Activated naive CD4-positive, alpha-beta T cell treated with anti-CD3 and anti-CD28 coated beads for 36 hours (primary cell): ENCODE data around the gene TXNRD3. TPM values are rescaled to one million over a fixed set of nuclear protein-coding genes. Genes with fewer than 3 reads are reported as not detected.

Experiments used
- CTCF ChIA-PET: fragments of 350-600 bp; sonication (Branson Sonifier 250); formaldehyde crosslinking; loops from one replicate; lab custom pipeline; 2021; ENCODE audit warnings: antibody characterized with exemption; lab: Charles Lee
- DNase-seq: peaks from one replicate; pipeline ENCODE4 v3.0.0-alpha.2; 2020
- H3K27ac Mint-ChIP-seq: one replicate; pipeline ENCODE4 v1.8.0; 2021; ENCODE audit warnings: mild to moderate bottlenecking, mixed read lengths
- H3K27me3 Mint-ChIP-seq: one replicate; pipeline ENCODE4 v1.8.0; 2021; ENCODE audit warnings: low read depth, mixed read lengths
- H3K36me3 Mint-ChIP-seq: one replicate; pipeline ENCODE4 v1.8.0; 2021; ENCODE audit warnings: low read depth, mixed read lengths
- H3K4me1 Mint-ChIP-seq: one replicate; pipeline ENCODE4 v1.8.0; 2021; ENCODE audit warnings: low read depth, mixed read lengths
- H3K4me3 Mint-ChIP-seq: one replicate; pipeline ENCODE4 v1.8.0; 2021; ENCODE audit warnings: mild to moderate bottlenecking, moderate library complexity, mixed read lengths
- H3K9me3 Mint-ChIP-seq: one replicate; pipeline ENCODE4 v1.8.0; 2021; ENCODE audit warnings: mixed read lengths
- intact Hi-C: fragments of 100-400 bp; cut with micrococcal nuclease; formaldehyde crosslinking; loops from one replicate; pipeline ENCODE4 v1.15.1; 2023
- total RNA-seq, 2 experiments: library from RNA; stranded (reverse); gene quantifications; one replicate each; pipeline ENCODE4 v1.2.3, GENCODE V29; 2021

Gene TXNRD3
- total RNA-seq, 2 experiments from 2014 or later, result 3.1 to 4.6 TPM

GRCh38 chr3:126682009-126682408 is 27.1 kb upstream of the TXNRD3 start:
- intact Hi-C loops, result no loop called here
- CTCF ChIA-PET, result no interaction called here
- peaks cover 3% of the 10 kb centered on the region for H3K4me1 Mint-ChIP-seq
- H3K36me3 Mint-ChIP-seq, result no peaks in the 10 kb centered on the region
- peaks cover 5% of the 10 kb centered on the region for H3K27me3 Mint-ChIP-seq
- DNase-seq, result no peak
- H3K9me3 Mint-ChIP-seq, result no peaks in the 10 kb centered on the region
- no peak overlapping the region for H3K4me3 Mint-ChIP-seq
- H3K27ac Mint-ChIP-seq, result no peak overlapping the region

GRCh38 chr3:126680667-126681055 is 25.7 kb upstream of the TXNRD3 start:
- no peaks in the 10 kb centered on the region for H3K36me3 Mint-ChIP-seq
- H3K27ac Mint-ChIP-seq, result no peak overlapping the region
- peaks cover 5% of the 10 kb centered on the region for H3K27me3 Mint-ChIP-seq

GRCh38 chr3:126679831-126680666 is 25.1 kb upstream of the TXNRD3 start:
- Mint-ChIP-seq H3K27ac (no peak overlapping the region), H3K4me1 (peaks cover 3% of the 10 kb centered on the region), H3K27me3 (peaks cover 5% of the 10 kb centered on the region), H3K36me3 (no peaks in the 10 kb centered on the region), H3K4me3 (no peak overlapping the region), H3K9me3 (no peaks in the 10 kb centered on the region)
- DNase-seq, result no peak
- intact Hi-C loops, result loop anchor here (1.0 kb wide), 3 partner anchors 302 to 867 kb away; no protein-coding TSS in a partner anchor
- CTCF ChIA-PET, result interaction anchor here (0.5 to 2.5 kb wide), 19 partner anchors 12 to 1083 kb away, joined by 3 to 18 read pairs (median 4); partner anchors contain the start of gene PLXNA1

More at GRCh38 chr3:126680667-126681055, 25.7 kb upstream of the TXNRD3 start:
- DNase-seq, result no peak
- Mint-ChIP-seq H3K4me1 (peaks cover 3% of the 10 kb centered on the region), H3K4me3 (no peak overlapping the region), H3K9me3 (no peaks in the 10 kb centered on the region)
- CTCF ChIA-PET, result interaction anchor here (0.8 to 2.5 kb wide), 7 partner anchors 12 to 840 kb away, joined by 3 to 8 read pairs (median 4); no protein-coding TSS in a partner anchor
- intact Hi-C loops, result no loop called here

GRCh38 chr3:126679318-126679751 is 24.4 kb upstream of the TXNRD3 start:
- intact Hi-C loops, result loop anchor here (1.0 kb wide), 3 partner anchors 303 to 868 kb away; no protein-coding TSS in a partner anchor
- no peaks in the 10 kb centered on the region for H3K36me3 Mint-ChIP-seq
- H3K4me1 Mint-ChIP-seq, result peaks cover 3% of the 10 kb centered on the region
- no peaks in the 10 kb centered on the region for H3K9me3 Mint-ChIP-seq
- H3K27me3 Mint-ChIP-seq, result peaks cover 5% of the 10 kb centered on the region
- peak overlapping the region; percentile 5 for H3K4me3 Mint-ChIP-seq
- peak; percentile 86 for DNase-seq
- CTCF ChIA-PET, result interaction anchor here (0.5 to 2.5 kb wide), 19 partner anchors 12 to 1082 kb away, joined by 3 to 18 read pairs (median 4); partner anchors contain the start of gene PLXNA1
- no peak overlapping the region for H3K27ac Mint-ChIP-seq

- Mint-ChIP-seq H3K4me1 (peaks cover 3% of the 10 kb centered on the region), H3K27ac (no peak overlapping the region), H3K36me3 (no peaks in the 10 kb centered on the region), H3K27me3 (peaks cover 5% of the 10 kb centered on the region), H3K9me3 (peaks cover 1% of the 10 kb centered on the region), H3K4me3 (peak overlapping the region; percentile 5)
- no peak for DNase-seq
- intact Hi-C loops, result loop anchor here (1.0 kb wide), 3 partner anchors 303 to 868 kb away; no protein-coding TSS in a partner anchor
- CTCF ChIA-PET, result interaction anchor here (1.0 to 2.5 kb wide), 14 partner anchors 12 to 869 kb away, joined by 3 to 18 read pairs (median 4); partner anchors contain the start of genes CHCHD6 and PLXNA1
Observed at GRCh38 chr3:126678693-126679317, 23.9 kb upstream of the TXNRD3 start.

- intact Hi-C loops, result no loop called here
- H3K27ac Mint-ChIP-seq, result no peak overlapping the region
- no peak for DNase-seq
- H3K4me1 Mint-ChIP-seq, result peaks cover 3% of the 10 kb centered on the region
- H3K9me3 Mint-ChIP-seq, result peaks cover 3% of the 10 kb centered on the region
- CTCF ChIA-PET, result interaction anchor here (0.7 to 2.5 kb wide), 8 partner anchors 17 to 870 kb away, joined by 3 to 18 read pairs (median 4); partner anchors contain the start of genes CHCHD6 and PLXNA1
- no peaks in the 10 kb centered on the region for H3K36me3 Mint-ChIP-seq
- H3K4me3 Mint-ChIP-seq, result no peak overlapping the region
- peaks cover 5% of the 10 kb centered on the region for H3K27me3 Mint-ChIP-seq
Observed at GRCh38 chr3:126677862-126678503, 23.1 kb upstream of the TXNRD3 start.

GRCh38 chr3:126676919-126677705 is 22.2 kb upstream of the TXNRD3 start:
- H3K27me3 Mint-ChIP-seq, result peaks cover 5% of the 10 kb centered on the region
- DNase-seq, result no peak
- no peaks in the 10 kb centered on the region for H3K36me3 Mint-ChIP-seq
- CTCF ChIA-PET, result interaction anchor here (1.2 to 1.6 kb wide), 2 partner anchors 779 to 870 kb away, joined by 3 to 8 read pairs; no protein-coding TSS in a partner anchor
- intact Hi-C loops, result no loop called here
- peaks cover 3% of the 10 kb centered on the region for H3K4me1 Mint-ChIP-seq
- H3K4me3 Mint-ChIP-seq, result no peak overlapping the region
- no peak overlapping the region for H3K27ac Mint-ChIP-seq
- H3K9me3 Mint-ChIP-seq, result peaks cover 3% of the 10 kb centered on the region

GRCh38 chr3:126672741-126673140 is 17.8 kb upstream of the TXNRD3 start:
- Mint-ChIP-seq H3K9me3 (peaks cover 12% of the 10 kb centered on the region), H3K27me3 (no peaks in the 10 kb centered on the region), H3K4me1 (peaks cover 6% of the 10 kb centered on the region), H3K4me3 (no peak overlapping the region), H3K27ac (no peak overlapping the region), H3K36me3 (no peaks in the 10 kb centered on the region)
- DNase-seq, result no peak
- intact Hi-C loops, result no loop called here
- CTCF ChIA-PET, result interaction anchor here (1.3 kb wide), 1 partner anchor 876 kb away, joined by 3 read pairs; no protein-coding TSS in a partner anchor

GRCh38 chr3:126672340-126672739 is 17.4 kb upstream of the TXNRD3 start:
- Mint-ChIP-seq H3K9me3 (peaks cover 12% of the 10 kb centered on the region), H3K4me3 (no peak overlapping the region), H3K4me1 (peaks cover 6% of the 10 kb centered on the region), H3K27me3 (no peaks in the 10 kb centered on the region), H3K36me3 (no peaks in the 10 kb centered on the region), H3K27ac (no peak overlapping the region)
- DNase-seq, result no peak
- CTCF ChIA-PET, result no interaction called here
- intact Hi-C loops, result no loop called here

GRCh38 chr3:126671521-126671920 is 16.6 kb upstream of the TXNRD3 start:
- Mint-ChIP-seq H3K4me1 (peaks cover 6% of the 10 kb centered on the region), H3K9me3 (peaks cover 12% of the 10 kb centered on the region), H3K27me3 (no peaks in the 10 kb centered on the region), H3K36me3 (no peaks in the 10 kb centered on the region), H3K4me3 (no peak overlapping the region), H3K27ac (peak overlapping the region; percentile 53)
- DNase-seq, result no peak
- intact Hi-C loops, result no loop called here
- CTCF ChIA-PET, result interaction anchor here (1.2 kb wide), 1 partner anchor 877 kb away, joined by 4 read pairs; no protein-coding TSS in a partner anchor
